HG03558 (cell line): Measurements from ENCODE around the gene JMJD1C.
"Not testable (repeated sequence)": the region's sequence is repeated elsewhere in the genome, so short reads cannot be mapped to it uniquely, and the experiment has no call there.

ENCODE experiments used
- ATAC-seq: cut with Tn5 transposase; IDR thresholded peaks from one replicate; pipeline ENCODE4 v1.9.1; 2021; ENCODE audit warnings: moderate number of reproducible peaks; ENCODE audit not compliant: unreplicated experiment; ENCODE audit errors: extremely low read depth

Gene JMJD1C

GRCh38 chr10:63240807-63241206 is 225.0 kb downstream of the JMJD1C start:
- ATAC-seq: no peak

- ATAC-seq: no peak
Observed at GRCh38 chr10:63238501-63238900, 227.3 kb downstream of the JMJD1C start.

- no peak for ATAC-seq
Observed at GRCh38 chr10:63237396-63237795, 228.4 kb downstream of the JMJD1C start.

GRCh38 chr10:63236113-63236935 is 229.5 kb downstream of the JMJD1C start:
- ATAC-seq: peak; percentile 80

- ATAC-seq: not testable (repeated sequence)
Observed at GRCh38 chr10:63235136-63235535, 230.6 kb downstream of the JMJD1C start.

GRCh38 chr10:63229161-63229560 is 236.6 kb downstream of the JMJD1C start:
- ATAC-seq: no peak

GRCh38 chr10:63228237-63228636 is 237.5 kb downstream of the JMJD1C start:
- no peak for ATAC-seq

GRCh38 chr10:63227207-63227895 is 238.4 kb downstream of the JMJD1C start:
- no peak for ATAC-seq

- no peak for ATAC-seq
Observed at GRCh38 chr10:63224241-63224640, 241.5 kb downstream of the JMJD1C start.

- no peak for ATAC-seq
Observed at GRCh38 chr10:63221950-63222349, 243.8 kb downstream of the JMJD1C start.

- no peak for ATAC-seq
Observed at GRCh38 chr10:63219749-63220148, 246.0 kb downstream of the JMJD1C start.

GRCh38 chr10:63217120-63217605 is 248.6 kb downstream of the JMJD1C start:
- ATAC-seq: peak; percentile 73

GRCh38 chr10:63214571-63214970 is 251.2 kb downstream of the JMJD1C start:
- ATAC-seq: no peak

GRCh38 chr10:63213489-63213888 is 252.3 kb downstream of the JMJD1C start:
- no peak for ATAC-seq

GRCh38 chr10:63210611-63211196 is 255.1 kb downstream of the JMJD1C start:
- no peak for ATAC-seq

- ATAC-seq: no peak
Observed at GRCh38 chr10:63209705-63210104, 256.1 kb downstream of the JMJD1C start.

GRCh38 chr10:63208986-63209385 is 256.8 kb downstream of the JMJD1C start:
- ATAC-seq: no peak

- ATAC-seq: no peak
Observed at GRCh38 chr10:63206997-63207811, 258.6 kb downstream of the JMJD1C start.

GRCh38 chr10:63206576-63206975 is 259.2 kb downstream of the JMJD1C start:
- no peak for ATAC-seq

GRCh38 chr10:63205421-63205820 is 260.4 kb downstream of the JMJD1C start:
- ATAC-seq: no peak
